ENCODE measurements around the gene KLHL7.
A peak's percentile ranks its signal among the peaks of the same experiment; 100 is the strongest.

The KLHL7 gene

GRCh38 chr7:23072048-23072447 lies 33.5 kb upstream of the KLHL7 start:
- H3K4me3 ChIP-seq (replicated peaks; ENCODE audit: low read depth, low read length): no peak overlapping the region
- peak; percentile 44 for DNase-seq (ENCODE audit: low read depth)
- TF ChIP-seq CTCF (IDR thresholded peaks at IDR 0.05; ENCODE audit: low read length, missing control alignments): peak; percentile 34

- no peak for TF ChIP-seq CTCF (IDR thresholded peaks at IDR 0.05; ENCODE audit: low read length, missing control alignments)
- DNase-seq (ENCODE audit: low read depth): no peak
- H3K4me3 ChIP-seq (replicated peaks; ENCODE audit: low read depth, low read length): no peak overlapping the region
Measured at GRCh38 chr7:23072922-23073321, 32.7 kb upstream of the KLHL7 start.

- no peak overlapping the region for H3K4me3 ChIP-seq (replicated peaks; ENCODE audit: low read depth, low read length)
- DNase-seq (ENCODE audit: low read depth): no peak
- no peak for TF ChIP-seq CTCF (IDR thresholded peaks at IDR 0.05; ENCODE audit: low read length, missing control alignments)
Measured at GRCh38 chr7:23074443-23075261, 30.9 kb upstream of the KLHL7 start.

GRCh38 chr7:23075571-23075970 lies 30.0 kb upstream of the KLHL7 start:
- DNase-seq (ENCODE audit: low read depth): no peak
- no peak overlapping the region for H3K4me3 ChIP-seq (replicated peaks; ENCODE audit: low read depth, low read length)
- TF ChIP-seq CTCF (IDR thresholded peaks at IDR 0.05; ENCODE audit: low read length, missing control alignments): no peak

GRCh38 chr7:23076772-23077171 lies 28.8 kb upstream of the KLHL7 start:
- DNase-seq (ENCODE audit: low read depth): no peak
- TF ChIP-seq CTCF (IDR thresholded peaks at IDR 0.05; ENCODE audit: low read length, missing control alignments): no peak
- H3K4me3 ChIP-seq (replicated peaks; ENCODE audit: low read depth, low read length): no peak overlapping the region

GRCh38 chr7:23093111-23093510 lies 12.5 kb upstream of the KLHL7 start:
- no peak overlapping the region for H3K4me3 ChIP-seq (replicated peaks; ENCODE audit: low read depth, low read length)
- DNase-seq (ENCODE audit: low read depth): no peak
- TF ChIP-seq CTCF (IDR thresholded peaks at IDR 0.05; ENCODE audit: low read length, missing control alignments): no peak

- H3K4me3 ChIP-seq (replicated peaks; ENCODE audit: low read depth, low read length): no peak overlapping the region
- DNase-seq (ENCODE audit: low read depth): no peak
- TF ChIP-seq CTCF (IDR thresholded peaks at IDR 0.05; ENCODE audit: low read length, missing control alignments): no peak
Measured at GRCh38 chr7:23093546-23093945, 12.0 kb upstream of the KLHL7 start.
